H1 (cell line): ENCODE results near the gene CDC27. TPM values are rescaled to one million over a fixed set of nuclear protein-coding genes. Genes with fewer than 3 reads are reported as not detected.
"Not testable (repeated sequence)": the region's sequence is repeated elsewhere in the genome, so short reads cannot be mapped to it uniquely, and the experiment has no call there.

Experiments
- CTCF ChIA-PET: fragments of 300-600 bp; sonication (Branson Sonifier 250); formaldehyde crosslinking; loops from one replicate; lab custom pipeline; 2021; ENCODE audit not compliant: partially characterized antibody; lab: Charles Lee
- POLR2A ChIA-PET: fragments of 300-600 bp; sonication (Branson Sonifier 250); formaldehyde crosslinking; loops from one replicate; lab custom pipeline; 2021; ENCODE audit warnings: inconsistent platforms; ENCODE audit not compliant: partially characterized antibody; lab: Charles Lee
- DNase-seq, 2 experiments: peaks; one replicate each; pipeline versions ENCODE4 v3.0.0 to v3.0.0-alpha.2; 2010 to 2022; ENCODE audit warnings: low spot score in 2 of 2, low read depth in 1 of 2, mixed read lengths in 1 of 2
- FAIRE-seq: peaks from 2 replicates; lab custom pipeline; 2011; peaks lifted over from hg19 to GRCh38; lab: Jason Lieb, UNC
- H2AFZ ChIP-seq: 2 replicates; pipeline ENCODE4 v1.8.1; 2012; ENCODE audit warnings: low read length, inconsistent platforms
- H2AK5ac ChIP-seq: 2 replicates; pipeline ENCODE4 v1.6.1; 2013; ENCODE audit warnings: low read depth, low read length
- H2BK120ac ChIP-seq: replicated peaks from 2 replicates; pipeline ENCODE3; 2013; ENCODE audit warnings: low read depth, low read length, inconsistent platforms
- H2BK12ac ChIP-seq: 2 replicates; pipeline ENCODE4 v1.6.1; 2013; ENCODE audit warnings: low read depth, low read length
- H2BK15ac ChIP-seq: 2 replicates; pipeline ENCODE4 v1.6.1; 2013; ENCODE audit warnings: low read length
- H2BK20ac ChIP-seq: 2 replicates; pipeline ENCODE4 v1.6.1; 2013; ENCODE audit warnings: low read length
- H2BK5ac ChIP-seq: 2 replicates; pipeline ENCODE4 v1.6.1; 2013; ENCODE audit warnings: low read depth, low read length
- H3K14ac ChIP-seq: 2 replicates; pipeline ENCODE4 v1.6.1; 2013; ENCODE audit warnings: inconsistent platforms; ENCODE audit not compliant: insufficient read length
- H3K18ac ChIP-seq: 2 replicates; pipeline ENCODE4 v1.6.1; 2013; ENCODE audit warnings: low read length; ENCODE audit errors: extremely low read depth
- H3K23ac ChIP-seq: 2 replicates; pipeline ENCODE4 v1.6.1; 2013; ENCODE audit warnings: inconsistent platforms; ENCODE audit not compliant: insufficient read length
- H3K23me2 ChIP-seq: 2 replicates; pipeline ENCODE4 v1.6.1; 2013; ENCODE audit warnings: low read depth, low read length
- H3K27ac ChIP-seq: 2 replicates; pipeline ENCODE4 v1.6.1; 2011; ENCODE audit warnings: low read depth, low read length, inconsistent platforms
- H3K27me3 ChIP-seq, 4 experiments: replicated peaks in 1 of 4; 1 replicate in 1 of 4; 2 replicates in 3 of 4; pipeline versions ENCODE4 v1.6.1 to v1.8.1; 2011 to 2013; ENCODE audit warnings: low read length in 3 of 4, mild to moderate bottlenecking in 3 of 4, inconsistent platforms in 2 of 4, mixed read lengths in 2 of 4, moderate library complexity in 1 of 4; ENCODE audit not compliant: control insufficient read depth in 3 of 4, insufficient read depth in 3 of 4; ENCODE audit errors: extremely low read depth in 1 of 4
- H3K36me3 ChIP-seq, 4 experiments: 2 replicates each; pipeline versions ENCODE4 v1.6.1 to v1.8.1; 2011 to 2013; ENCODE audit warnings: mild to moderate bottlenecking in 4 of 4, low read length in 3 of 4, moderate library complexity in 2 of 4, control low read depth in 1 of 4, inconsistent platforms in 1 of 4; ENCODE audit not compliant: insufficient read depth in 4 of 4, control insufficient read depth in 2 of 4
- H3K4ac ChIP-seq: replicated peaks from 2 replicates; pipeline ENCODE3; 2013; ENCODE audit warnings: low read length, low read depth, mixed read lengths, inconsistent platforms; ENCODE audit not compliant: insufficient read length
- H3K4me1 ChIP-seq, 4 experiments: replicated peaks in 1 of 4; 1 replicate in 1 of 4; 2 replicates in 3 of 4; pipeline versions ENCODE4 v1.6.1 to v1.8.1; 2011 to 2013; ENCODE audit warnings: low read length in 3 of 4, inconsistent platforms in 2 of 4, mixed read lengths in 1 of 4; ENCODE audit not compliant: insufficient read depth in 4 of 4, control insufficient read depth in 3 of 4
- H3K4me2 ChIP-seq, 2 experiments: 2 replicates each; pipeline versions ENCODE4 v1.6.1 to v1.8.1; 2011 to 2013; ENCODE audit warnings: low read depth in 2 of 2, low read length in 2 of 2, control low read depth in 1 of 2, inconsistent platforms in 1 of 2, mild to moderate bottlenecking in 1 of 2; ENCODE audit not compliant: insufficient read depth in 1 of 2
- H3K4me3 ChIP-seq, 4 experiments: fragments of 200-600, 300-600 bp in 1 of 4; sonication (generic), shearing (Covaris generic), sonication (Bioruptor Twin) in 1 of 4; 2 replicates each; pipeline versions ENCODE4 v1.5.1 to v1.8.1; 2011 to 2016; ENCODE audit warnings: low read length in 4 of 4, low read depth in 3 of 4, control low read depth in 2 of 4, inconsistent platforms in 2 of 4, mild to moderate bottlenecking in 2 of 4, mixed read lengths in 1 of 4, moderate library complexity in 1 of 4; ENCODE audit not compliant: insufficient read depth in 2 of 4; ENCODE audit errors: extremely low read depth in 1 of 4
- H3K56ac ChIP-seq: replicated peaks from 2 replicates; pipeline ENCODE3; 2013; ENCODE audit warnings: low read depth, mild to moderate bottlenecking, mixed read lengths, low read length, inconsistent platforms; ENCODE audit not compliant: insufficient read length
- H3K79me1 ChIP-seq: 2 replicates; pipeline ENCODE4 v1.6.1; 2013; ENCODE audit warnings: low read depth, low read length, control low read depth
- H3K79me2 ChIP-seq, 2 experiments: 2 replicates each; pipeline versions ENCODE4 v1.6.1 to v1.8.1; 2012 to 2013; ENCODE audit warnings: low read length in 2 of 2, mild to moderate bottlenecking in 2 of 2, inconsistent platforms in 1 of 2; ENCODE audit not compliant: insufficient read depth in 2 of 2, control insufficient read depth in 1 of 2
- H3K9ac ChIP-seq, 4 experiments: replicated peaks in 1 of 4; 1 replicate in 1 of 4; 2 replicates in 3 of 4; pipeline versions ENCODE4 v1.6.1 to v1.8.1; 2011 to 2013; ENCODE audit warnings: low read depth in 3 of 4, low read length in 3 of 4, control low read depth in 2 of 4, mild to moderate bottlenecking in 2 of 4, moderate library complexity in 2 of 4, inconsistent platforms in 1 of 4; ENCODE audit errors: extremely low read depth in 1 of 4
- H3K9me3 ChIP-seq, 2 experiments: 2 replicates each; pipeline versions ENCODE4 v1.6.1 to v1.8.1; 2012 to 2013; ENCODE audit warnings: mild to moderate bottlenecking in 2 of 2, moderate library complexity in 2 of 2, control low read depth in 1 of 2, inconsistent platforms in 1 of 2, low read depth in 1 of 2, low read length in 1 of 2, mixed read lengths in 1 of 2; ENCODE audit not compliant: insufficient read depth in 2 of 2
- H4K20me1 ChIP-seq, 2 experiments: replicated peaks in 1 of 2; 2 replicates each; pipeline versions ENCODE3 to v1.8.1; 2011 to 2013; ENCODE audit warnings: inconsistent platforms in 2 of 2, low read length in 2 of 2, mild to moderate bottlenecking in 1 of 2; ENCODE audit not compliant: insufficient read depth in 2 of 2, control insufficient read depth in 1 of 2
- H4K5ac ChIP-seq: 2 replicates; pipeline ENCODE4 v1.6.1; 2013; ENCODE audit warnings: low read length, low read depth, mixed read lengths, inconsistent platforms; ENCODE audit not compliant: insufficient read length
- H4K8ac ChIP-seq: 2 replicates; pipeline ENCODE4 v1.8.0; 2013; ENCODE audit warnings: mild to moderate bottlenecking, moderate library complexity, low read length, inconsistent platforms; ENCODE audit not compliant: insufficient read depth; ENCODE audit errors: extremely low read depth
- H4K91ac ChIP-seq: replicated peaks from 2 replicates; pipeline ENCODE3; 2013; ENCODE audit warnings: low read length, mixed read lengths, inconsistent platforms; ENCODE audit not compliant: insufficient read length
- WGBS, 2 experiments: shearing (Covaris generic) in 1 of 2; methylation state at CpG; one replicate each; pipeline versions ENCODE4 v1.1.6 to v1.1.7; 2013 to 2015; ENCODE audit warnings: low lambda C conversion rate in 2 of 2, mixed read lengths in 2 of 2, inconsistent platforms in 1 of 2, low coverage in 1 of 2, missing lambda C conversion rate in 1 of 2; ENCODE audit not compliant: insufficient replicate concordance in 2 of 2, insufficient coverage in 1 of 2, insufficient read length in 1 of 2; ENCODE audit errors: extremely low coverage in 1 of 2, missing lambda C conversion rate in 1 of 2; 5-methylcytosine and 5-hydroxymethylcytosine counted together
- polyA plus RNA-seq, 7 experiments: library from polyadenylated mRNA; depleted of rRNA in 3 of 7; stranded (reverse) in 5 of 7; unstranded in 2 of 7; fragments of >200 nt in 5 of 7; fragments of 200-250 nt in 2 of 7; gene quantifications; 1 replicate in 5 of 7; 2 replicates in 1 of 7; 4 replicates in 1 of 7; pipeline versions ENCODE4 v1.2.1 to v1.2.3, GENCODE V29; 2011 to 2013; ENCODE audit warnings: missing spikeins in 2 of 7, mixed read lengths in 2 of 7
- total RNA-seq: library from RNA; stranded (reverse); fragmentation: NEBNext Ultra II Directional; extraction: Animal tissue kit (Norgen Biotek cat#: 25700); gene quantifications from 2 replicates; pipeline ENCODE4 v1.2.1, GENCODE V29; 2021

CDC27 gene
- total and polyA plus RNA-seq, 2 of the 8 experiments (the other 6 are each of a cell fraction or from before 2014, with no cell fraction given), result 41.9 to 87.5 TPM

GRCh38 chr17:47174823-47175222 lies 14.3 kb downstream of the CDC27 start:
- H3K27ac ChIP-seq, FAIRE-seq, H3K23ac ChIP-seq, H3K23me2 ChIP-seq, H3K4me1 ChIP-seq, H3K79me1 ChIP-seq, H3K4me3 ChIP-seq, POLR2A ChIA-PET, H2BK5ac ChIP-seq, H4K5ac ChIP-seq, H2BK15ac ChIP-seq, H3K18ac ChIP-seq, H4K91ac ChIP-seq, DNase-seq, H3K56ac ChIP-seq, H2BK12ac ChIP-seq, H2AFZ ChIP-seq, H3K14ac ChIP-seq, H3K4me2 ChIP-seq, H3K27me3 ChIP-seq, H3K4ac ChIP-seq, H3K9me3 ChIP-seq, H4K20me1 ChIP-seq, H2AK5ac ChIP-seq, H3K9ac ChIP-seq, H2BK120ac ChIP-seq, H2BK20ac ChIP-seq, CTCF ChIA-PET, H4K8ac ChIP-seq: not testable (repeated sequence)
- WGBS, 2 experiments, result 92% methylated on average over 8 of the region's 8 CpGs; no CpG with 5 or more reads in 1 of the 2 experiments
- Histone ChIP-seq H3K79me2 (peaks cover 0 to 37% of the 10 kb centered on the region in 2 experiments; a peak in 2 of 4 replicates), H3K36me3 (peaks cover 0 to 26% (median 1%) of the 10 kb centered on the region in 4 experiments; a peak in 2 of 8 replicates)
